Mesenteric fat pad (tissue), 1 donor: ENCODE results near the gene PDCD6IP. TPM values are rescaled to one million over a fixed set of nuclear protein-coding genes. Genes with fewer than 3 reads are reported as not detected.

Source experiments
- total RNA-seq: library from RNA; stranded (reverse); fragmentation: NEBNext Ultra II Directional; extraction: Animal tissue kit (Norgen Biotek cat#: 25700); gene quantifications from one replicate; pipeline ENCODE4 v1.2.1, GENCODE V29; 2021
- donor health status: DM: yes; HTN: yes; CAD: no.

The PDCD6IP gene
- total RNA-seq, 1 donor from 2014 or later = 256 TPM

Other genes starting within 250 kb of the PDCD6IP start
- 41.1 TPM for gene CLASP2, start 80.4 kb upstream of the PDCD6IP start, total RNA-seq